CD14-positive monocyte (primary cell): ENCODE measurements around the gene KRTAP10-2. TPM values are rescaled to one million over a fixed set of nuclear protein-coding genes. Genes with fewer than 3 reads are reported as not detected.

Source experiments
- DNase-seq, 3 donors: peaks; one replicate each; pipeline ENCODE4 v3.0.0-alpha.2; 2011 to 2022
- H2AFZ ChIP-seq: 2 replicates; pipeline ENCODE4 v1.6.0; 2012; ENCODE audit warnings: mild to moderate bottlenecking, low read depth, low read length, inconsistent platforms; ENCODE audit not compliant: insufficient read depth, poor library complexity, severe bottlenecking
- H3K27ac ChIP-seq, 2 donors: 1 replicate in 1 of 2; 2 replicates in 1 of 2; pipeline ENCODE4 v1.5.1; 2012 to 2013; ENCODE audit warnings: low read length in 2 of 2, control low read depth in 1 of 2, inconsistent platforms in 1 of 2, low read depth in 1 of 2, mild to moderate bottlenecking in 1 of 2
- H3K27me3 ChIP-seq, 2 donors: one replicate each; pipeline versions ENCODE4 v1.6.0 to v1.6.1; 2011 to 2013; ENCODE audit warnings: low read length in 2 of 2; ENCODE audit not compliant: control insufficient read depth in 2 of 2, insufficient read depth in 2 of 2
- H3K36me3 ChIP-seq, 2 donors: replicated peaks in 1 of 2; 1 replicate in 1 of 2; 2 replicates in 1 of 2; pipeline versions ENCODE4 v1.5.1 to v1.6.1; 2012 to 2013; ENCODE audit warnings: low read length in 2 of 2, control low read depth in 1 of 2, inconsistent platforms in 1 of 2, mild to moderate bottlenecking in 1 of 2; ENCODE audit not compliant: insufficient read depth in 2 of 2, control insufficient read depth in 1 of 2
- H3K4me1 ChIP-seq, 2 donors: 1 replicate in 1 of 2; 2 replicates in 1 of 2; pipeline versions ENCODE4 v1.5.1 to v1.6.1; 2012 to 2013; ENCODE audit warnings: low read length in 2 of 2, control low read depth in 1 of 2, inconsistent platforms in 1 of 2, mild to moderate bottlenecking in 1 of 2, moderate library complexity in 1 of 2; ENCODE audit not compliant: insufficient read depth in 2 of 2, control insufficient read depth in 1 of 2
- H3K4me2 ChIP-seq: replicated peaks from 2 replicates; pipeline ENCODE3; 2012; ENCODE audit warnings: low read length, moderate library complexity, mild to moderate bottlenecking; ENCODE audit not compliant: poor library complexity, severe bottlenecking; ENCODE audit errors: extremely low read depth
- H3K4me3 ChIP-seq, 3 experiments: fragments of 200-600 bp in 1 of 3; sonication (generic) in 1 of 3; replicated peaks in 1 of 3; 1 replicate in 2 of 3; 2 replicates in 1 of 3; pipeline ENCODE4 v1.5.1; 2011 to 2013; ENCODE audit warnings: low read length in 3 of 3, mild to moderate bottlenecking in 3 of 3, control low read depth in 2 of 3, low read depth in 2 of 3, inconsistent platforms in 1 of 3, moderate library complexity in 1 of 3
- H3K79me2 ChIP-seq: 2 replicates; pipeline ENCODE4 v1.6.0; 2012; ENCODE audit warnings: mild to moderate bottlenecking, control low read depth, inconsistent platforms, low read length, moderate library complexity; ENCODE audit not compliant: insufficient read depth
- H3K9ac ChIP-seq: 2 replicates; pipeline ENCODE4 v1.6.0; 2017; ENCODE audit warnings: low read length, mild to moderate bottlenecking; ENCODE audit not compliant: insufficient read depth, poor library complexity, severe bottlenecking
- H3K9me3 ChIP-seq, 2 donors: replicated peaks in 1 of 2; 1 replicate in 1 of 2; 2 replicates in 1 of 2; pipeline versions ENCODE4 v1.5.1 to v1.6.1; 2012 to 2013; ENCODE audit warnings: low read length in 2 of 2, control low read depth in 1 of 2; ENCODE audit not compliant: control insufficient read depth in 1 of 2, insufficient read depth in 1 of 2
- H4K20me1 ChIP-seq: 2 replicates; pipeline ENCODE4 v1.6.0; 2012; ENCODE audit warnings: mild to moderate bottlenecking, low read length, control low read depth, moderate library complexity; ENCODE audit not compliant: insufficient read depth
- H3K27ac Mint-ChIP-seq, 7 donors: one replicate each; pipeline ENCODE4 v1.8.0; 2020; ENCODE audit warnings: mild to moderate bottlenecking in 7 of 7, mixed read lengths in 7 of 7, moderate library complexity in 6 of 7, inconsistent platforms in 2 of 7
- H3K27me3 Mint-ChIP-seq, 3 donors: one replicate each; pipeline ENCODE4 v1.8.0; 2021 to 2022; ENCODE audit warnings: low read depth in 3 of 3, mild to moderate bottlenecking in 3 of 3, mixed read lengths in 3 of 3, moderate library complexity in 3 of 3, inconsistent platforms in 1 of 3
- H3K36me3 Mint-ChIP-seq, 2 donors: one replicate each; pipeline ENCODE4 v1.8.0; 2020; ENCODE audit warnings: mixed read lengths in 2 of 2, inconsistent platforms in 1 of 2, mild to moderate bottlenecking in 1 of 2
- H3K4me1 Mint-ChIP-seq: one replicate; pipeline ENCODE4 v1.8.0; 2020; ENCODE audit warnings: mild to moderate bottlenecking, mixed read lengths
- H3K4me3 Mint-ChIP-seq, 2 donors: one replicate each; pipeline ENCODE4 v1.8.0; 2020; ENCODE audit warnings: mild to moderate bottlenecking in 2 of 2, mixed read lengths in 2 of 2, moderate library complexity in 1 of 2
- H3K9me3 Mint-ChIP-seq, 7 donors: one replicate each; pipeline ENCODE4 v1.8.0; 2020 to 2022; ENCODE audit warnings: mixed read lengths in 7 of 7, mild to moderate bottlenecking in 6 of 7, moderate library complexity in 6 of 7, inconsistent platforms in 2 of 7
- CTCF ChIP-seq: fragments of 200-600 bp; IDR thresholded peaks from one replicate; pipeline ENCODE4 v1.8.0; 2022; ENCODE audit warnings: antibody characterized with exemption, mild to moderate bottlenecking
- WGBS: methylation state at CpG from one replicate; pipeline ENCODE4 v1.1.5; 2013; ENCODE audit warnings: missing lambda C conversion rate; ENCODE audit not compliant: insufficient coverage; 5-methylcytosine and 5-hydroxymethylcytosine counted together
- intact Hi-C, 2 donors: fragments of 100-400 bp; cut with micrococcal nuclease; formaldehyde crosslinking; loops; one replicate each; pipeline versions ENCODE4 v1.15.0 to v1.15.1; 2023
- polyA plus RNA-seq, 3 donors: library from polyadenylated mRNA; depleted of rRNA in 1 of 3; unstranded in 2 of 3; stranded (reverse) in 1 of 3; fragments of 300-500 nt in 2 of 3; fragments of >200 nt in 1 of 3; fragmentation: Illumina TruSeq in 2 of 3; gene quantifications; 1 replicate in 2 of 3; 2 replicates in 1 of 3; pipeline ENCODE4 v1.2.3, GENCODE V29; 2012 to 2021

KRTAP10-2 gene
- polyA plus RNA-seq, 3 donors = not detected

GRCh38 chr21:44525391-44526095 is 25.8 kb downstream of the KRTAP10-2 start:
- TF ChIP-seq CTCF = no peak
- no peaks in the 10 kb centered on the region for H3K4me1 ChIP-seq
- Mint-ChIP-seq H3K9me3 (peaks cover 0 to 9% (median 0%) of the 10 kb centered on the region in 7 donors), H3K4me3 (no peak overlapping the region), H3K27ac (no peak overlapping the region), H3K27me3 (peaks cover 0 to 3% (median 1%) of the 10 kb centered on the region in 3 donors), H3K4me1 (no peaks in the 10 kb centered on the region), H3K36me3 (no peaks in the 10 kb centered on the region)
- peaks cover 9 to 17% of the 10 kb centered on the region in 2 donors for H3K9me3 ChIP-seq
- no peaks in the 10 kb centered on the region for H3K79me2 ChIP-seq
- no peak overlapping the region for H3K4me3 ChIP-seq
- H3K36me3 ChIP-seq = no peaks in the 10 kb centered on the region
- no peak overlapping the region for H3K9ac ChIP-seq
- H2AFZ ChIP-seq = no peak overlapping the region
- no peaks in the 10 kb centered on the region for H3K27me3 ChIP-seq
- H3K27ac ChIP-seq = no peak overlapping the region
- WGBS = 96% methylated on average over 11 of the region's 20 CpGs
- H4K20me1 ChIP-seq = no peaks in the 10 kb centered on the region
- DNase-seq = no peak
- H3K4me2 ChIP-seq = no peak overlapping the region
- intact Hi-C loops = no loop called here

- peaks cover 0 to 3% (median 1%) of the 10 kb centered on the region in 3 donors for H3K27me3 Mint-ChIP-seq
- no peaks in the 10 kb centered on the region for H3K36me3 Mint-ChIP-seq
- H3K27ac Mint-ChIP-seq = no peak overlapping the region
- Histone ChIP-seq H3K79me2 (no peaks in the 10 kb centered on the region), H3K4me3 (no peak overlapping the region), H3K4me2 (no peak overlapping the region), H3K27ac (no peak overlapping the region), H3K27me3 (no peaks in the 10 kb centered on the region), H3K36me3 (no peaks in the 10 kb centered on the region), H4K20me1 (no peaks in the 10 kb centered on the region), H3K9me3 (peaks cover 9 to 17% of the 10 kb centered on the region in 2 donors), H2AFZ (no peak overlapping the region), H3K9ac (no peak overlapping the region), H3K4me1 (no peaks in the 10 kb centered on the region)
- no peak overlapping the region for H3K4me3 Mint-ChIP-seq
- H3K4me1 Mint-ChIP-seq = no peaks in the 10 kb centered on the region
- WGBS = 73% methylated on average over 2 of the region's 2 CpGs
- peaks cover 0 to 9% (median 1%) of the 10 kb centered on the region in 7 donors for H3K9me3 Mint-ChIP-seq
- no peak for DNase-seq
- no peak for TF ChIP-seq CTCF
- intact Hi-C loops = no loop called here
Observed at GRCh38 chr21:44524414-44525371, 26.6 kb downstream of the KRTAP10-2 start.
